DOHH2 (cell line): ENCODE measurements around the gene EIF4E3.
A peak's percentile ranks its signal among the peaks of the same experiment; 100 is the strongest.

Source experiments
- CTCF ChIP-seq: fragments of 200-600 bp; sonication (generic); IDR thresholded peaks from one replicate; pipeline ENCODE4 v1.5.1; 2014; ENCODE audit warnings: antibody characterized with exemption, mild to moderate bottlenecking, low read depth, low read length; ENCODE audit not compliant: poor library complexity, severe bottlenecking
- EZH2phosphoT487 ChIP-seq: fragments of 200-600 bp; sonication (generic); IDR thresholded peaks from 2 replicates; pipeline ENCODE4 v1.6.1; 2017; ENCODE audit warnings: borderline replicate concordance, mild to moderate bottlenecking, antibody characterized with exemption, low read length, moderate library complexity, mixed read lengths

GRCh38 chr3:71725271-71725991, at the start of gene EIF4E3:
- TF ChIP-seq CTCF (no peak), EZH2phosphoT487 (peak; percentile 80; the same call in 1 of the 2 replicates)
